Neural cell (in vitro differentiated cells): ENCODE measurements around the gene SFMBT2.

Experiments used
- CTCF ChIP-seq: fragments of 450-650 bp; IDR thresholded peaks from 2 replicates; pipeline ENCODE4 v1.5.1; 2014; ENCODE audit warnings: antibody characterized with exemption, mild to moderate bottlenecking, moderate library complexity; ENCODE audit not compliant: poor library complexity, severe bottlenecking
- EP300 ChIP-seq: fragments of 450-650 bp; conservative IDR thresholded peaks from 2 replicates; pipeline ENCODE4 v1.6.1; 2014; ENCODE audit warnings: antibody characterized with exemption, mild to moderate bottlenecking, moderate library complexity; ENCODE audit not compliant: poor library complexity, severe bottlenecking
- EZH2 ChIP-seq: fragments of 200-600, 300-800 bp; shearing (Covaris generic), sonication (generic); IDR thresholded peaks from 2 replicates; pipeline ENCODE4 v1.6.1; 2014; ENCODE audit warnings: antibody characterized with exemption, low read length, borderline replicate concordance, mild to moderate bottlenecking; ENCODE audit not compliant: insufficient read depth, poor library complexity, severe bottlenecking
- MXI1 ChIP-seq: fragments of 450-650 bp; conservative IDR thresholded peaks from 2 replicates; pipeline ENCODE4 v1.6.1; 2014; ENCODE audit warnings: antibody characterized with exemption, mild to moderate bottlenecking; ENCODE audit not compliant: poor library complexity, severe bottlenecking
- POLR2AphosphoS5 ChIP-seq: IDR thresholded peaks from 2 replicates; pipeline ENCODE4 v1.6.1; 2012
- RAD21 ChIP-seq: fragments of 450-650 bp; conservative IDR thresholded peaks from 2 replicates; pipeline ENCODE4 v1.6.1; 2014; ENCODE audit warnings: antibody characterized with exemption, mild to moderate bottlenecking, moderate library complexity
- REST ChIP-seq: IDR thresholded peaks from 2 replicates; pipeline ENCODE4 v1.6.1; 2012; ENCODE audit warnings: borderline replicate concordance
- SMC3 ChIP-seq: fragments of 450-650 bp; conservative IDR thresholded peaks from 2 replicates; pipeline ENCODE4 v1.6.1; 2014; ENCODE audit warnings: antibody characterized with exemption, mild to moderate bottlenecking, moderate library complexity; ENCODE audit not compliant: poor library complexity
- TAF1 ChIP-seq: IDR thresholded peaks from 2 replicates; pipeline ENCODE4 v1.6.1; 2012; ENCODE audit warnings: low read depth

- no peak for TF ChIP-seq CTCF
- TF ChIP-seq EZH2, result no peak
- TF ChIP-seq SMC3, result no peak
- TF ChIP-seq TAF1, result no peak
- no peak for TF ChIP-seq REST
- no peak for TF ChIP-seq EP300
- TF ChIP-seq POLR2AphosphoS5, result no peak
- no peak for TF ChIP-seq RAD21
- no peak for TF ChIP-seq MXI1
These were observed 25.7 kb downstream of the SFMBT2 start for GRCh38 chr10:7385114-7385513.
